Astrocyte of the cerebellum (primary cell): ENCODE results near the gene TK1.
A peak's percentile ranks its signal among the peaks of the same experiment; 100 is the strongest.

ENCODE experiments used
- DNase-seq: peaks from one replicate; pipeline ENCODE4 v3.0.0-alpha.2; 2011; ENCODE audit warnings: low read depth
- H3K4me3 ChIP-seq: 2 replicates; pipeline ENCODE4 v1.5.1; 2011; ENCODE audit warnings: mild to moderate bottlenecking, low read depth, low read length, moderate library complexity
- CTCF ChIP-seq: IDR thresholded peaks from 2 replicates; pipeline ENCODE4 v1.5.1; 2012; ENCODE audit warnings: low read length, low read depth, moderate library complexity, mild to moderate bottlenecking; ENCODE audit errors: missing control alignments
- in situ Hi-C: cut with HindIII; loops from 2 replicates; pipeline ENCODE4 v1.10.0; 2017; ENCODE audit warnings: low sequenced_read_pairs

The TK1 gene

GRCh38 chr17:78196716-78197115 lies 9.9 kb upstream of the TK1 start:
- in situ Hi-C loops: loop anchor here (5.0 kb wide), 2 partner anchors 61 to 84 kb away; no protein-coding TSS in a partner anchor
- no peak for DNase-seq
- H3K4me3 ChIP-seq: no peak overlapping the region
- TF ChIP-seq CTCF: no peak

DNA sequence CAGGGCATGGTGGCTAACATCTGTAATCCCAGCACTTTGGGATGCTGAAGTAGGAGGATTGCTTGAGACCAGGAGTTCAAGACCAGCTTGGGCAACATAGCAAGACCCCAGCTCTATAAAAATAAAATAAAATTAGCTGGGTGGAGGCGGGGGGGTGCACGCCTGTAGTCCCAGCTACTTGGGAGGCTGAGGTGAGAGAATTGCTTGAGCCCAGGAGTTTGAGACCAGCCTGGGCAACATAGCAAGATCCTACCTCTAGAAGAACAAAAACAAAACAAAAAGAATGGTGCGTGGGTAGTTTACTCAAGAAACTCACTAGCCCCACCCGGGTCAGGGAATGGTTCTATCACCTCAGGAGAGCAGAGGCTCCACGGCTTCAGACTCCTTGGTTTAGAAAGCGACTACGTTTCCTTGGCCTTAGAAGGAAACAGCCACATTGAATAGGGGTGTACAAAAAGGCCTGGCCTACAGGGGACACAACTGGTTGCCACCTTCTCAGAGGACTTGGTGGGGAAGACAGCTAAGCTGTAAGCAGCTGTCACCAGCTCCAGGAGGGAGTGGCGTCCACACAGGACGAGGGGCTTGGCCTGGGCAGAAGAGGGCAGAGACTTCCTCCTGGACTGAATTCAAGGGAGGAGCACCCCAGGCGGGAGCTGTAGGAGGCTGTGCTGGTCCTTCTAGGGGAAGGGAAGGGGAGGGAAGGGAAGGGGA lies 716 bp downstream of the TK1 start:
- in situ Hi-C loops: no loop called here
- DNase-seq: no peak
- TF ChIP-seq CTCF: no peak
- peak overlapping the region; percentile 65 for H3K4me3 ChIP-seq

GRCh38 chr17:78184868-78185267 lies 2.0 kb downstream of the TK1 start:
- H3K4me3 ChIP-seq: no peak overlapping the region
- in situ Hi-C loops: no loop called here
- no peak for TF ChIP-seq CTCF
- no peak for DNase-seq

DNA sequence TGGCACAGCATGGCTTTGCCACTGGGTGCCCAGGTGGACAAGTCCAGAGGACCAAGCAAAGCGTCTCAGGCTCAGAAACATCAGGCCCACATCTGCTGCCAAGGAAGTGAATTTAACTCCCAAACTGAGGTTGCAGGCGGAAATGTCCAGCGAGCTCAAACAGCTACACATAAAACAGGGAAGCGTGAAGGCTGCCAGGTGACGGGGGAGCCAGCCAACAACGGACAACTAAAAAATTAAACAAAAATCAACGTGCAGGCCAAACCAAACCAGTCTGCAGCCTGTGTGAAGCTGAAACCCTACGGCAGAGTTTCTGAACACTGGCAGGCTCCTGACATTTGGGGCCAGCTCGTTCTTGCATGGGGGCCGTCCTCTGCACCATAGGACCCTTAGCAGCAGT lies 2.5 kb downstream of the TK1 start:
- in situ Hi-C loops: no loop called here
- no peak for TF ChIP-seq CTCF
- DNase-seq: no peak
- H3K4me3 ChIP-seq: no peak overlapping the region

DNA sequence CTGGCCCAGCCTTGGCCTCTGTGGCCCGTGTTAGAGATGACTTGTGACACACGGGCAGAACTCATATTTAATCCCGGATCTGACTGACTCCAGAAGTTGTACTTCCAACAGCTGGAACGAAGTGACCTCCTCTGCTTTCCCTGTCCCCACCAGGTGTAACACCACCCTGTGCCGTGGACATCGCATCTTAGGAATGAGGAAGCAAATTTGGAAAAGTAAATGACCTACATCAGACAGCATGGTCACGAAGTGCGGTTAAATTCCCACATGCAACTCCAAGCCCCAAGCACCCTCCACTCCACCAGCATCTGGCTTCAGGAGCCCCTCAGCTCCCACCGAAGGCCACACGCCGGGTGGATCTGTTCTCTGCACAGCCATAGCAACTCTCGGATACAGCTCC lies 2.9 kb downstream of the TK1 start:
- TF ChIP-seq CTCF: no peak
- in situ Hi-C loops: no loop called here
- H3K4me3 ChIP-seq: no peak overlapping the region
- no peak for DNase-seq

- in situ Hi-C loops: no loop called here
- no peak for TF ChIP-seq CTCF
- no peak for DNase-seq
- no peak overlapping the region for H3K4me3 ChIP-seq
Measured at GRCh38 chr17:78182504-78182903, 4.3 kb downstream of the TK1 start.
